GM12878 (cell line): ENCODE results near the gene C10orf71. TPM values are rescaled to one million over a fixed set of nuclear protein-coding genes. Genes with fewer than 3 reads are reported as not detected.

Source experiments
- ATAC-seq: fragments of 200-7000 bp; cut with Tn5 transposase; 3 replicates; pipeline ENCODE4 v1.9.1; 2020; ENCODE audit warnings: mild to moderate bottlenecking, moderate library complexity
- BruUV-seq: library from RNA; stranded (reverse); fragments of 400-500 nt; replicated peaks from 2 replicates; lab custom pipeline; 2021; lab: Mats Ljungman, UMichigan
- CTCF ChIA-PET: fragments of 300-600 bp; sonication (Branson Sonifier 250); formaldehyde crosslinking; extraction: SDS; loops from one replicate; lab custom pipeline; 2021; ENCODE audit warnings: inconsistent platforms; lab: Yijun Ruan, JAX
- POLR2A ChIA-PET: fragments of 350-600 bp; formaldehyde crosslinking; extraction: SDS; loops from one replicate; lab custom pipeline; 2021; ENCODE audit warnings: inconsistent platforms; lab: Charles Lee
- RAD21 ChIA-PET: fragments of 300-600 bp; sonication (Branson Sonifier 250); formaldehyde crosslinking; loops from one replicate; lab custom pipeline; 2023; ENCODE audit warnings: antibody characterized with exemption; ENCODE audit not compliant: unreplicated experiment; lab: Charles Lee
- SMC1A ChIA-PET: fragments of 300-600 bp; sonication (Branson Sonifier 250); formaldehyde crosslinking; loops from one replicate; lab custom pipeline; 2023; ENCODE audit not compliant: unreplicated experiment, uncharacterized antibody; lab: Charles Lee
- DNase-seq: peaks from one replicate; pipeline ENCODE4 v3.0.0-alpha.2; 2011; ENCODE audit warnings: low read depth, low spot score
- FAIRE-seq: peaks from 3 replicates; lab custom pipeline; 2011; peaks lifted over from hg19 to GRCh38; lab: Jason Lieb, UNC
- H2AFZ ChIP-seq: 2 replicates; pipeline ENCODE4 v1.6.0; 2011; ENCODE audit warnings: low read depth, low read length, control low read depth; ENCODE audit not compliant: control insufficient read depth
- H3K27ac ChIP-seq: 2 replicates; pipeline ENCODE4 v1.5.1; 2011; ENCODE audit warnings: control low read depth; ENCODE audit not compliant: control insufficient read depth, insufficient read depth
- H3K27me3 ChIP-seq, 2 experiments: replicated peaks in 1 of 2; 2 replicates each; pipeline versions ENCODE4 v1.6.0 to v1.6.1; 2011; ENCODE audit warnings: low read length in 1 of 2; ENCODE audit not compliant: control insufficient read depth in 2 of 2, insufficient read depth in 2 of 2
- H3K36me3 ChIP-seq, 2 experiments: 2 replicates each; pipeline ENCODE4 v1.5.1; 2011; ENCODE audit warnings: low read length in 1 of 2; ENCODE audit not compliant: control insufficient read depth in 2 of 2, insufficient read depth in 2 of 2
- H3K4me1 ChIP-seq: 2 replicates; pipeline ENCODE4 v1.6.1; 2011; ENCODE audit warnings: mild to moderate bottlenecking, low read length, moderate library complexity, mixed read lengths; ENCODE audit not compliant: control insufficient read depth, insufficient read depth
- H3K4me2 ChIP-seq: 2 replicates; pipeline ENCODE4 v1.6.0; 2011; ENCODE audit warnings: control low read depth; ENCODE audit not compliant: control insufficient read depth, insufficient read depth
- H3K4me3 ChIP-seq: fragments of 200-600 bp; sonication (generic); 2 replicates; pipeline ENCODE4 v1.5.1; 2016
- H3K79me2 ChIP-seq: 2 replicates; pipeline ENCODE4 v1.6.0; 2011; ENCODE audit warnings: low read length; ENCODE audit not compliant: control insufficient read depth, insufficient read depth
- H3K9ac ChIP-seq: 2 replicates; pipeline ENCODE4 v1.8.0; 2011; ENCODE audit warnings: low read length, control low read depth, mixed read lengths; ENCODE audit not compliant: control insufficient read depth, insufficient read depth
- H3K9me3 ChIP-seq: replicated peaks from 3 replicates; pipeline ENCODE4 v1.5.1; 2011; ENCODE audit warnings: mild to moderate bottlenecking, low read length; ENCODE audit not compliant: control insufficient read depth, insufficient read depth
- H4K20me1 ChIP-seq: 2 replicates; pipeline ENCODE4 v1.6.0; 2011; ENCODE audit not compliant: control insufficient read depth, insufficient read depth
- ASH2L ChIP-seq: fragments of 300-600, 200-600 bp; sonication (generic); IDR thresholded peaks from 2 replicates; pipeline ENCODE4 v1.6.1; 2017; ENCODE audit warnings: low read depth, mild to moderate bottlenecking, borderline replicate concordance
- CHD1 ChIP-seq: IDR thresholded peaks from 2 replicates; pipeline ENCODE4 v1.6.1; 2012; ENCODE audit warnings: low read depth, low read length, improper control_type of control experiment
- CREB1 ChIP-seq: IDR thresholded peaks from 2 replicates; pipeline ENCODE4 v1.6.1; 2012; ENCODE audit warnings: low read depth, mild to moderate bottlenecking, inconsistent platforms
- IKZF2 ChIP-seq, 2 experiments: fragments of 450-650 bp; IDR thresholded peaks; 2 replicates each; pipeline ENCODE4 v1.6.1; 2017; ENCODE audit warnings: mild to moderate bottlenecking in 2 of 2, moderate library complexity in 2 of 2
- JUNB ChIP-seq: IDR thresholded peaks from 2 replicates; pipeline ENCODE4 v1.6.1; 2016; ENCODE audit warnings: antibody characterized with exemption, mild to moderate bottlenecking
- MYC ChIP-seq: IDR thresholded peaks from 2 replicates; pipeline ENCODE4 v1.6.1; 2011; ENCODE audit warnings: mild to moderate bottlenecking, low read length, moderate library complexity, inconsistent platforms; ENCODE audit not compliant: insufficient read depth, insufficient replicate concordance, insufficient read length, severe bottlenecking
- RAD51 ChIP-seq: fragments of 450-650 bp; IDR thresholded peaks from 2 replicates; pipeline ENCODE4 v1.6.1; 2016; ENCODE audit warnings: moderate library complexity, mild to moderate bottlenecking, inconsistent platforms
- STAT3 ChIP-seq: IDR thresholded peaks from 2 replicates; pipeline ENCODE4 v1.6.1; 2011; ENCODE audit warnings: low read depth, low read length, improper control_type of control experiment
- ZBED1 ChIP-seq: IDR thresholded peaks from 2 replicates; pipeline ENCODE4 v1.6.1; 2016; ENCODE audit warnings: borderline replicate concordance
- ZNF384 ChIP-seq: IDR thresholded peaks from 2 replicates; pipeline ENCODE4 v1.6.1; 2012; ENCODE audit warnings: low read depth, mild to moderate bottlenecking, low read length, improper control_type of control experiment, borderline replicate concordance
- WGBS: methylation state at CpG from one replicate; pipeline ENCODE4 v1.1.6; 2016; ENCODE audit warnings: low lambda C conversion rate; ENCODE audit not compliant: insufficient replicate concordance, insufficient coverage; ENCODE audit errors: missing lambda C conversion rate; 5-methylcytosine and 5-hydroxymethylcytosine counted together
- in situ Hi-C: fragments of 300-500 bp; cut with MboI; formaldehyde crosslinking; loops from 9 replicates; pipeline ENCODE4 v1.14.3; 2018; ENCODE audit warnings: mixed read lengths
- intact Hi-C: fragments of 100-400 bp; cut with micrococcal nuclease; formaldehyde crosslinking; loops from one replicate; pipeline ENCODE4 v1.14.2; 2022; ENCODE audit not compliant: unreplicated experiment
- polyA plus RNA-seq, 11 experiments: library from polyadenylated mRNA; depleted of rRNA in 4 of 11; unstranded in 6 of 11; stranded (reverse) in 5 of 11; fragments of >200 nt; fragmentation: Nextera tagmentation in 4 of 11; fragmentation: Illumina TruSeq in 1 of 11; extraction: Ambion mirVana in 4 of 11; extraction: Trizol in 1 of 11; gene quantifications; 1 replicate in 1 of 11; 2 replicates in 10 of 11; pipeline versions ENCODE4 v1.2.1 to v1.2.3, GENCODE V29; 2011 to 2016; ENCODE audit warnings: inconsistent platforms in 2 of 11, missing spikeins in 2 of 11, low read depth in 1 of 11
- total RNA-seq, 4 experiments: library from RNA; depleted of rRNA in 3 of 4; stranded (reverse); fragments of >200 nt in 3 of 4; fragmentation: Illumina TruSeq in 1 of 4; extraction: Trizol in 1 of 4; gene quantifications; 2 replicates each; pipeline versions ENCODE4 v1.2.1 to v1.2.3, GENCODE V29; 2013 to 2021
- TF ChIP-seq, protein P1 (sequence below): fragments of 450-650 bp; formaldehyde crosslinking; IDR thresholded peaks from 2 replicates; pipeline ENCODE4 v1.5.0; 2022; ENCODE audit warnings: mild to moderate bottlenecking, missing genetic modification characterization
- TF ChIP-seq, protein P2 (sequence below): IDR thresholded peaks from 2 replicates; pipeline ENCODE4 v1.6.1; 2012; ENCODE audit warnings: improper control_type of control experiment, low read depth, low read length; ENCODE audit not compliant: insufficient replicate concordance

Gene C10orf71
- total and polyA plus RNA-seq, 10 of the 15 experiments (the other 5 are each of a cell fraction or from before 2014, with no cell fraction given) = not detected

DNA sequence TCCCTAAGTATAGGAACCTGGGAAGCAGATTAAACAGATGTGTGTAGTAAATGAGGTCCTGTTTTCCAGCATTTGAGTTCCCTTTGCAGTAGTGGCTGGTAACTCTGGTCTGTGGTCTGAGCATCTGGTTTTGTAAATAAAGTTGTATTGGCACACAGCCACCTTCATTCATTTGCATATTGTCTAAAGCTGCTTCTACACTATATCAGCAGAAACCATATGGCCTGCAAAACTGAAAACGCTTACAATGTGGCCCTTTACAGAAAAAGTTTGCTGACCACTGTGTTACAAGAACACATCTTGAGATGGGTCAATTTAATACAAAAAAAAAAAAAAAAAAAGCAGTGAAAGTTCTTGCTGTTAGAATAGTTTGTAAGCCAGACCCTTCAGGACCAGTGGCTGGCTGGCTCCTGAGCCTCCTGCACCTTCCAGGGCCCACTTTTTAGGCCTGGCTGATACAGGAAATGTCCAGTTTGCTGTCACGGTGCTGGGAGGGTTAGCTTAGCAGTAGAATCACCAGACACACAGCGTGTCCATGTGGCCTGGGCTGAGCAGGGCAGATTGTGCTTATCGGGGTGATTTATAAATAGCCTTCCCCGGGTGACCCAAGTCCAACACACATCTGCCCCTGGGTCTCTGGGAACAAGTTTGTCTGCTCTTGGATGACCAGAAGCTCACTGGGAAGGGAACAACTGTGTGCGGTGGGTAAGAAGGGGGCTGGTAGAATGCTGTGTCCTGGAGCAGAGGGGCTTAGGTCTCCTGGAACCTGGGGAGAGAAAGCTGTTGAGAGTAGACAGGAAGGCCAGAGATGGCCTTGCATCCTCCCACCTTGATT, 1.4 kb downstream of the C10orf71 start:
- SMC1A ChIA-PET = no interaction called here
- BruUV-seq = no TSS peak
- RAD21 ChIA-PET = no interaction called here
- DNase-seq = peak; percentile 59
- Histone ChIP-seq H3K4me1 (peaks cover 13% of the 10 kb centered on the region), H3K36me3 (no peaks in the 10 kb centered on the region), H4K20me1 (no peaks in the 10 kb centered on the region), H3K27ac (no peak overlapping the region), H3K4me3 (no peak overlapping the region), H3K9ac (no peak overlapping the region), H2AFZ (no peak overlapping the region), H3K4me2 (peak overlapping the region; percentile 71; the same call in 1 of the 2 replicates), H3K9me3 (no peaks in the 10 kb centered on the region), H3K79me2 (no peaks in the 10 kb centered on the region), H3K27me3 (no peaks in the 10 kb centered on the region; a peak in 2 of 4 replicates)
- CTCF ChIA-PET = no interaction called here
- WGBS = 18% methylated on average over 6 of the region's 6 CpGs
- POLR2A ChIA-PET = interaction anchor here (0.6 to 0.7 kb wide), 2 partner anchors 92 to 149 kb away, joined by 3 to 5 read pairs; no protein-coding TSS in a partner anchor
- intact Hi-C loops (loop anchor here (5.0 to 10.0 kb wide), 2 partner anchors 62 to 214 kb away; no protein-coding TSS in a partner anchor), in situ Hi-C loops (no loop called here)
- FAIRE-seq = peak; percentile 78
- ATAC-seq = peak; percentile 81
- peak; percentile 64 for TF ChIP-seq ZNF384
- TF ChIP-seq MYC = no peak
- TF ChIP-seq, protein P1, sequence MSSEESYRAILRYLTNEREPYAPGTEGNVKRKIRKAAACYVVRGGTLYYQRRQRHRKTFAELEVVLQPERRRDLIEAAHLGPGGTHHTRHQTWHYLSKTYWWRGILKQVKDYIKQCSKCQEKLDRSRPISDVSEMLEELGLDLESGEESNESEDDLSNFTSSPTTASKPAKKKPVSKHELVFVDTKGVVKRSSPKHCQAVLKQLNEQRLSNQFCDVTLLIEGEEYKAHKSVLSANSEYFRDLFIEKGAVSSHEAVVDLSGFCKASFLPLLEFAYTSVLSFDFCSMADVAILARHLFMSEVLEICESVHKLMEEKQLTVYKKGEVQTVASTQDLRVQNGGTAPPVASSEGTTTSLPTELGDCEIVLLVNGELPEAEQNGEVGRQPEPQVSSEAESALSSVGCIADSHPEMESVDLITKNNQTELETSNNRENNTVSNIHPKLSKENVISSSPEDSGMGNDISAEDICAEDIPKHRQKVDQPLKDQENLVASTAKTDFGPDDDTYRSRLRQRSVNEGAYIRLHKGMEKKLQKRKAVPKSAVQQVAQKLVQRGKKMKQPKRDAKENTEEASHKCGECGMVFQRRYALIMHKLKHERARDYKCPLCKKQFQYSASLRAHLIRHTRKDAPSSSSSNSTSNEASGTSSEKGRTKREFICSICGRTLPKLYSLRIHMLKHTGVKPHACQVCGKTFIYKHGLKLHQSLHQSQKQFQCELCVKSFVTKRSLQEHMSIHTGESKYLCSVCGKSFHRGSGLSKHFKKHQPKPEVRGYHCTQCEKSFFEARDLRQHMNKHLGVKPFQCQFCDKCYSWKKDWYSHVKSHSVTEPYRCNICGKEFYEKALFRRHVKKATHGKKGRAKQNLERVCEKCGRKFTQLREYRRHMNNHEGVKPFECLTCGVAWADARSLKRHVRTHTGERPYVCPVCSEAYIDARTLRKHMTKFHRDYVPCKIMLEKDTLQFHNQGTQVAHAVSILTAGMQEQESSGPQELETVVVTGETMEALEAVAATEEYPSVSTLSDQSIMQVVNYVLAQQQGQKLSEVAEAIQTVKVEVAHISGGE (CRISPR knock-in tag) = no peak
- no peak for TF ChIP-seq CHD1
- TF ChIP-seq, protein P2, sequence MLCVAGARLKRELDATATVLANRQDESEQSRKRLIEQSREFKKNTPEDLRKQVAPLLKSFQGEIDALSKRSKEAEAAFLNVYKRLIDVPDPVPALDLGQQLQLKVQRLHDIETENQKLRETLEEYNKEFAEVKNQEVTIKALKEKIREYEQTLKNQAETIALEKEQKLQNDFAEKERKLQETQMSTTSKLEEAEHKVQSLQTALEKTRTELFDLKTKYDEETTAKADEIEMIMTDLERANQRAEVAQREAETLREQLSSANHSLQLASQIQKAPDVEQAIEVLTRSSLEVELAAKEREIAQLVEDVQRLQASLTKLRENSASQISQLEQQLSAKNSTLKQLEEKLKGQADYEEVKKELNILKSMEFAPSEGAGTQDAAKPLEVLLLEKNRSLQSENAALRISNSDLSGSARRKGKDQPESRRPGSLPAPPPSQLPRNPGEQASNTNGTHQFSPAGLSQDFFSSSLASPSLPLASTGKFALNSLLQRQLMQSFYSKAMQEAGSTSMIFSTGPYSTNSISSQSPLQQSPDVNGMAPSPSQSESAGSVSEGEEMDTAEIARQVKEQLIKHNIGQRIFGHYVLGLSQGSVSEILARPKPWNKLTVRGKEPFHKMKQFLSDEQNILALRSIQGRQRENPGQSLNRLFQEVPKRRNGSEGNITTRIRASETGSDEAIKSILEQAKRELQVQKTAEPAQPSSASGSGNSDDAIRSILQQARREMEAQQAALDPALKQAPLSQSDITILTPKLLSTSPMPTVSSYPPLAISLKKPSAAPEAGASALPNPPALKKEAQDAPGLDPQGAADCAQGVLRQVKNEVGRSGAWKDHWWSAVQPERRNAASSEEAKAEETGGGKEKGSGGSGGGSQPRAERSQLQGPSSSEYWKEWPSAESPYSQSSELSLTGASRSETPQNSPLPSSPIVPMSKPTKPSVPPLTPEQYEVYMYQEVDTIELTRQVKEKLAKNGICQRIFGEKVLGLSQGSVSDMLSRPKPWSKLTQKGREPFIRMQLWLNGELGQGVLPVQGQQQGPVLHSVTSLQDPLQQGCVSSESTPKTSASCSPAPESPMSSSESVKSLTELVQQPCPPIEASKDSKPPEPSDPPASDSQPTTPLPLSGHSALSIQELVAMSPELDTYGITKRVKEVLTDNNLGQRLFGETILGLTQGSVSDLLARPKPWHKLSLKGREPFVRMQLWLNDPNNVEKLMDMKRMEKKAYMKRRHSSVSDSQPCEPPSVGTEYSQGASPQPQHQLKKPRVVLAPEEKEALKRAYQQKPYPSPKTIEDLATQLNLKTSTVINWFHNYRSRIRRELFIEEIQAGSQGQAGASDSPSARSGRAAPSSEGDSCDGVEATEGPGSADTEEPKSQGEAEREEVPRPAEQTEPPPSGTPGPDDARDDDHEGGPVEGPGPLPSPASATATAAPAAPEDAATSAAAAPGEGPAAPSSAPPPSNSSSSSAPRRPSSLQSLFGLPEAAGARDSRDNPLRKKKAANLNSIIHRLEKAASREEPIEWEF = no peak
- no peak for TF ChIP-seq RAD51
- no peak for TF ChIP-seq ASH2L
- TF ChIP-seq STAT3 = no peak
- TF ChIP-seq JUNB = no peak
- no peak for TF ChIP-seq ZBED1
- TF ChIP-seq IKZF2 (IDR thresholded peaks at IDR 0.05) = peak in 1 of 2 experiments; percentile 7; a peak in 1 of 4 replicates
- no peak for TF ChIP-seq CREB1
